Kidney glomerular epithelial cell (primary cell): ENCODE results near the gene PARD6B.
"Not testable (repeated sequence)": the region's sequence is repeated elsewhere in the genome, so short reads cannot be mapped to it uniquely, and the experiment has no call there.

ENCODE experiments used
- DNase-seq: peaks from one replicate; lab custom pipeline; 2025; lab: John Stamatoyannopoulos, UW

Gene PARD6B

GRCh38 chr20:50703651-50704438, 27.5 kb upstream of the PARD6B start:
- not testable (repeated sequence) for DNase-seq

- DNase-seq, result no peak
Measured at GRCh38 chr20:50704514-50704913, 26.9 kb upstream of the PARD6B start.

GRCh38 chr20:50704971-50705370, 26.4 kb upstream of the PARD6B start:
- DNase-seq, result no peak

DNA sequence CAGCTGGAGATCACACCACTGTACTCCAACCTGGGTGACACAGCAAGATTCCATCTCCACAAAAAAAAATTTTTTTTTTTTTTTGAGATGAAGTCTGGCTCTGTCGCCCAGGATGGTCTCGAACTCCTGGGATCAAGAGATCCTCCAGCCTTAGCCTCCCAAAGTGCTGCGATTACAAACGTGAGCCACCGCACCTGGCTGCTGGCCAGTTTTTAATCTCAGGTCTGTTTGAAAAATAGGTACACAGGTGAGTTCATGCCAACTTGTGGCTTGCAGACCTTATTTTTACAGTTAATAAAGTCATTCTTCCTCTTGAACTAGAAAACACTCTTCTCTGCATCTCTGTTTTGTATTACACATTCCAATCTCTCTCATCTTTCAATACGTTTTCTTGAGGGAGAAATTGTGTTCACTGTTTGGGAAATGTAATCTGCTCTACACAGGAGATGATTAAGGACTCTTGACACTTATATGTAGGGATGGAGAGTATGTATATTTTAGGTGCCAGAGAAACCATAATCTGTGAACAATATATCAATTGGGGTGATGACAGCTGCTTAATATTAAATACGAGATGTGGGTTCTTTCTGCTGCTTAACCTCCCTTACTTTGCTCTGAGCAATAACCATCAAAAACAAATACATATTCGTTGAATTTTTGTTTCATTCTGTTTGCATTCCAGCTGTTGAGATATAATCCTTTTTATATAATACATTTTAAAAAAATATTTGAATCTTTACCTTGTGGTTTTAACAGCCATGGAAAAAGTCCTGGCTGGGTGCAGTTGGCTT, 22.3 kb upstream of the PARD6B start:
- no peak for DNase-seq

DNA sequence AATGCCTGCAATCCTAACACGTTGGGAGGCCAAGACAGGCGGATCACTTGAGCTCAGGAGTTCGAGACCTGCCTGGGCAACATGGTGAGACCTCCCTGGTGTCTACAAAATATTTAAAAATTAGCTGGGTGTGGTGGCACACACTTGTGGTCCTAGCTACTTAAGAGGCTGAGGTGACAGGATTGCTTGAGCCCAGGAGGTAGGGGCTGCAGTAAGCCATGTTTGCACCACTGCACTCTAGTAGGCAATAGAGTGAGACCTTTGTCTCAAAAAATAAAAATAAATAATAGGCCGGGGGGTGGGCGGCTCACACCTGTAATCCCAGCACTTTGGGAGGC, 21.8 kb upstream of the PARD6B start:
- no peak for DNase-seq

- DNase-seq, result no peak
Measured at GRCh38 chr20:50710492-50711063, 20.8 kb upstream of the PARD6B start.

- no peak for DNase-seq
Measured at GRCh38 chr20:50711113-50711825, 20.1 kb upstream of the PARD6B start.

DNA sequence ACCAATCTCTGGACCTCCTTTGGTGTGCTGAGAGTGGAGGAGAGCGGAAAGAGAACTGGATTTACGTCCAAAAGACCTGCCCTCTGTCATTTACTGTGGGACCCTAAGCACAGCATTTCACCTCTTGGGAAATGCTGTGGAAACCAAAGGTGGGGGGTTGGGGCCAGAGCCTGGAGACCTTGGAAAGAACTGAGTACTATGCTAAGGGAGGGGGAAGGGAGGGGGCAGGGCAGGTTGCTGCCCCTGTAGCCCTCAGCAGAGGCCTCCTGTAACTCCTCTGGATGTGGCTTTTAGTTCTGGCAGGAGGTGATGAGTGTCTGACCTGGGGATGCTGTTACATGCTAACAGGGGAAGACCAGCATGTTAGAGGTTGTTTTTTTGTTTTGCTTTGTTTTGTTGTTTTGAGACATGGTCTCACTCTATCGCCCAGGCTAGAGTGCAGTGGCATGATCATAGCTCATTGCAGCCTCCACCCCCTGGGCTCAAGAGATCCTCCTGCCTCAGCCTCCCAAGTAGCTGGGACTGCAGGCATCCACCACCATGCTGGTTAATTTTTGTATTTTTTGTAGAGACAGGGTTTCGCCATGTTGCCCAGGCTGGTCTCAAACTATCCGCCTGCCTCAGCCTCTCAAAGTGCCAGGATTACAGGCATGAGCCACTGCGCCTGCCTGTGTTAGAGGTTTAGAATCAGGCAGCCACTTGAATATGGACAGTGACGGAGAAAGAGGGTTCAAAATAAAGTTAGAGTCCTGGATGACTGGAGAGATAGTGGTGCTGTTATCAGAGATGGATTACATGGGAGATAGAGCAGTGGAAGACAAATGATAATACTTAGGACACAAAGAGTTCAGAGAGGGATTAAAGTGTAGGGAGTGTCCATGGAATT, 18.4 kb upstream of the PARD6B start:
- DNase-seq, result no peak

GRCh38 chr20:50713657-50714101, 17.7 kb upstream of the PARD6B start:
- DNase-seq, result peak; percentile 41

DNA sequence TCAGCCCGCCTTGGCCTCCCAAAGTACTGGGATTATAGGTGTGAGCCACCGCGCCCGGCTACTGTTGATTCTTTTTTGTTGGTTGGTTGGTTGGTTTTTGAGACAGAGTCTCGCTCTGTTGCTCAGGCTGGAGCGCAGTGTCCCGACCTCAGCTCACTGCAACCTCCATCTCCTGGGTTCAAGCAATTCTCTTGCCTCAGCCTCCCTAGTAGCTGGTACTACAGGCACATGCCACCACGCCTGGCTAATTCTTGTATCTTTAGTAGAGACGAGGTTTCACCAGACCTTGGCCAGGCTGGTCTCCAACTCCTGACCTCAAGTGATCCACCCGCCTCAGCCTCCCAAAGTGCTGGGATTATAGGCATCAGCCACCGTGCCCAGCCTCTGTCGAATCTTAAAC, 17.0 kb upstream of the PARD6B start:
- not testable (repeated sequence) for DNase-seq

- no peak for DNase-seq
Measured at GRCh38 chr20:50715694-50716093, 15.7 kb upstream of the PARD6B start.

- no peak for DNase-seq
Measured at GRCh38 chr20:50716518-50716917, 14.9 kb upstream of the PARD6B start.

- no peak for DNase-seq
Measured at GRCh38 chr20:50717312-50717711, 14.1 kb upstream of the PARD6B start.

GRCh38 chr20:50717974-50718761, 13.2 kb upstream of the PARD6B start:
- no peak for DNase-seq

DNA sequence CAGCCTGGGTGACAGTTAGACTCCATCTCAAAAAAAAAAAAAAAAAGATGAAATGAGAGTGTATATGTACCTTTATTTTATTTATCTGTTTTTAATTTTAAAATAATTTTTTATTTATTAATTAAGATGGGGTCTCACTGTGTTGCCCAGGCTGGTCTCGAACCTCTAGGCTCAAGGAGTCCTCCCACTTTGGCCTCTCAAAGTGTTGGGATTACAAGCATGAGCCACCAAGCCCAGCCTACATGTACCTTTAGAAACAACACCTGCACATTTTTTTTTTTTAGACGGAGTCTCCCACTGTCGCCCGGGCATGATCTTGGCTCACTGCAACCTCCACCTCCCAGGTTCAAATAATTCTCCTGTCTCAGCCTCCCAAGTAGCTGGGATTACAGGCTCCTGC, 12.1 kb upstream of the PARD6B start:
- no peak for DNase-seq

GRCh38 chr20:50720026-50720425, 11.4 kb upstream of the PARD6B start:
- DNase-seq, result no peak

- DNase-seq, result no peak
Measured at GRCh38 chr20:50720582-50720981, 10.8 kb upstream of the PARD6B start.

- peak; percentile 33 for DNase-seq
Measured at GRCh38 chr20:50721881-50722281, 9.5 kb upstream of the PARD6B start.

- no peak for DNase-seq
Measured at GRCh38 chr20:50722424-50723155, 8.8 kb upstream of the PARD6B start.

DNA sequence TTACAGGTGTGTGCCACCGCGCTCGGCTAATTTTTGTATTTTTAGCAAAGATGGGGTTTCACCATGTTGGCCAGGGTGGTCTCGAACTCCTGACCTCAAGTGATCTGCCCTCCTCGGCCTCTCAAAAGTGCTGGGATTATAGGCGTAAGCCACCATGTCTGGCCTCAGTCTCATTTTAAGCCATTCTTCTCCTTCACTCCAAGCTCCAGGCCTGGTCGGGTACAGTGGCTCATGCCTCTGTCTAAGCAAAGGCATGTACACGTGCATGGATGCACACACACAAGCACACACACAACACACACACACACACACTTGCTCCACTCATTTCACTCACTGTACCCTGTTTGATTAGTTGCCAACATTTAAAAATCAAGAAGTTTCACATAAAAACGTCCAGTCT, 7.7 kb upstream of the PARD6B start:
- no peak for DNase-seq
